ENCODE results near the gene TMEM121B. TPM values are rescaled to one million over a fixed set of nuclear protein-coding genes. Genes with fewer than 3 reads are reported as not detected.

Gene TMEM121B
- total and polyA plus RNA-seq, 9 donors = 0.12 to 1.1 (median 0.53) TPM

GRCh38 chr22:17100621-17101020 is 20.5 kb downstream of the TMEM121B start:
- TF ChIP-seq POLR2A (IDR thresholded peaks at IDR 0.05) (no peak), CTCF (IDR thresholded peaks at IDR 0.05) (no peak), EP300 (IDR thresholded peaks at IDR 0.05) (no peak)
- no peaks in the 10 kb centered on the region for H3K4me1 ChIP-seq (ENCODE audit: insufficient read depth)
- H3K36me3 ChIP-seq = no peaks in the 10 kb centered on the region
- H3K9me3 ChIP-seq = no peaks in the 10 kb centered on the region
- no peak overlapping the region for H3K27ac ChIP-seq
- intact Hi-C loops (cut with DNase I) = no loop called here
- no peak for DNase-seq
- no peaks in the 10 kb centered on the region for H3K27me3 ChIP-seq
- no peak overlapping the region for H3K4me3 ChIP-seq
- 81 to 86% (median 85%) methylated on average over 6 of the region's 6 CpGs for WGBS, 3 donors

GRCh38 chr22:17098379-17098819 is 22.8 kb downstream of the TMEM121B start:
- Histone ChIP-seq H3K4me3 (no peak overlapping the region), H3K9me3 (no peaks in the 10 kb centered on the region), H3K27me3 (no peaks in the 10 kb centered on the region), H3K36me3 (no peaks in the 10 kb centered on the region), H3K4me1 (ENCODE audit: insufficient read depth) (no peaks in the 10 kb centered on the region), H3K27ac (no peak overlapping the region)
- DNase-seq = no peak
- TF ChIP-seq CTCF (IDR thresholded peaks at IDR 0.05) = no peak
- TF ChIP-seq POLR2A (IDR thresholded peaks at IDR 0.05) = no peak
- TF ChIP-seq EP300 (IDR thresholded peaks at IDR 0.05) = no peak
- intact Hi-C loops (cut with DNase I) = loop anchor here in 1 of 4 donors (10.0 kb wide), 1 partner anchor 396 kb away; no protein-coding TSS in a partner anchor
- 86 to 91% (median 88%) methylated on average over 7 of the region's 7 CpGs for WGBS, 3 donors

- intact Hi-C loops (cut with DNase I) = loop anchor here in 1 of 4 donors (10.0 kb wide), 1 partner anchor 397 kb away; no protein-coding TSS in a partner anchor
- Histone ChIP-seq H3K27me3 (no peaks in the 10 kb centered on the region), H3K4me3 (no peak overlapping the region), H3K27ac (no peak overlapping the region), H3K9me3 (no peaks in the 10 kb centered on the region), H3K4me1 (ENCODE audit: insufficient read depth) (no peaks in the 10 kb centered on the region), H3K36me3 (no peaks in the 10 kb centered on the region)
- DNase-seq = no peak
- 86 to 92% (median 91%) methylated on average over 6 of the region's 6 CpGs for WGBS, 3 donors
- TF ChIP-seq POLR2A (IDR thresholded peaks at IDR 0.05) (no peak), CTCF (IDR thresholded peaks at IDR 0.05) (no peak), EP300 (IDR thresholded peaks at IDR 0.05) (no peak)
Observed at GRCh38 chr22:17097701-17098100, 23.5 kb downstream of the TMEM121B start.

- Histone ChIP-seq H3K4me1 (ENCODE audit: insufficient read depth) (no peaks in the 10 kb centered on the region), H3K9me3 (no peaks in the 10 kb centered on the region), H3K27ac (no peak overlapping the region), H3K27me3 (no peaks in the 10 kb centered on the region), H3K36me3 (no peaks in the 10 kb centered on the region), H3K4me3 (no peak overlapping the region)
- intact Hi-C loops (cut with DNase I) = loop anchor here in 1 of 4 donors (10.0 kb wide), 1 partner anchor 398 kb away; no protein-coding TSS in a partner anchor
- TF ChIP-seq POLR2A (IDR thresholded peaks at IDR 0.05) = no peak
- TF ChIP-seq CTCF (IDR thresholded peaks at IDR 0.05) = no peak
- no peak for TF ChIP-seq EP300 (IDR thresholded peaks at IDR 0.05)
- WGBS, 3 donors = 86 to 91% (median 87%) methylated on average over 6 of the region's 6 CpGs
- no peak for DNase-seq
Observed at GRCh38 chr22:17097062-17097461, 24.1 kb downstream of the TMEM121B start.
